IMR-90 (cell line): ENCODE data around the gene TP63. TPM values are rescaled to one million over a fixed set of nuclear protein-coding genes. Genes with fewer than 3 reads are reported as not detected.

Experiments used
- ATAC-seq: fragments of 200-7000 bp; cut with Tn5 transposase; 2 replicates; pipeline ENCODE4 v1.9.1; 2020; ENCODE audit warnings: low read depth, mild to moderate bottlenecking, moderate library complexity
- BruUV-seq: library from RNA; stranded (reverse); fragments of 400-500 nt; replicated peaks from 2 replicates; lab custom pipeline; 2021; lab: Mats Ljungman, UMichigan
- CTCF ChIA-PET: fragments of 300-600 bp; formaldehyde crosslinking; extraction: SDS; loops from one replicate; lab custom pipeline; 2021; ENCODE audit warnings: antibody characterized with exemption; lab: Yijun Ruan, JAX
- POLR2A ChIA-PET: fragments of 300-600 bp; sonication (Branson Sonifier 250); formaldehyde crosslinking; loops from one replicate; lab custom pipeline; 2022; ENCODE audit warnings: antibody characterized with exemption; ENCODE audit not compliant: unreplicated experiment; lab: Charles Lee
- DNase-seq: peaks from one replicate; pipeline ENCODE4 v3.0.0; 2013
- H2AFZ ChIP-seq: replicated peaks from 2 replicates; pipeline ENCODE3; 2013; ENCODE audit warnings: low read length, mild to moderate bottlenecking; ENCODE audit not compliant: poor library complexity
- H2AK5ac ChIP-seq: 2 replicates; pipeline ENCODE4 v1.6.1; 2013; ENCODE audit warnings: low read depth, low read length, inconsistent platforms
- H2AK9ac ChIP-seq: replicated peaks from 2 replicates; pipeline ENCODE3; 2013; ENCODE audit warnings: mild to moderate bottlenecking, low read depth, low read length, moderate library complexity; ENCODE audit not compliant: poor library complexity
- H2BK120ac ChIP-seq: 2 replicates; pipeline ENCODE4 v1.6.1; 2013; ENCODE audit warnings: low read depth, low read length, inconsistent platforms
- H2BK15ac ChIP-seq: 3 replicates; pipeline ENCODE4 v1.6.1; 2013; ENCODE audit warnings: low read depth, low read length, inconsistent platforms
- H2BK20ac ChIP-seq: 2 replicates; pipeline ENCODE4 v1.6.1; 2013; ENCODE audit warnings: low read depth, mild to moderate bottlenecking, inconsistent platforms, low read length, moderate library complexity
- H2BK5ac ChIP-seq: 2 replicates; pipeline ENCODE4 v1.6.1; 2013; ENCODE audit warnings: mild to moderate bottlenecking, low read depth, low read length, inconsistent platforms; ENCODE audit not compliant: poor library complexity, severe bottlenecking
- H3K14ac ChIP-seq: replicated peaks from 2 replicates; pipeline ENCODE4 v1.6.1; 2013; ENCODE audit warnings: low read depth, low read length, inconsistent platforms
- H3K18ac ChIP-seq: 2 replicates; pipeline ENCODE4 v1.6.1; 2013; ENCODE audit warnings: low read depth, low read length, control low read depth
- H3K23ac ChIP-seq: 2 replicates; pipeline ENCODE4 v1.6.1; 2013; ENCODE audit warnings: low read depth, low read length, inconsistent platforms
- H3K27ac ChIP-seq: 2 replicates; pipeline ENCODE4 v1.5.1; 2013; ENCODE audit warnings: mild to moderate bottlenecking, control low read depth, low read length; ENCODE audit not compliant: insufficient read depth
- H3K27me3 ChIP-seq: 2 replicates; pipeline ENCODE4 v1.6.1; 2013; ENCODE audit warnings: low read length; ENCODE audit not compliant: control insufficient read depth, insufficient read depth
- H3K36me3 ChIP-seq: 2 replicates; pipeline ENCODE4 v1.6.1; 2013; ENCODE audit warnings: low read length, mixed read lengths; ENCODE audit not compliant: control insufficient read depth, insufficient read depth
- H3K4ac ChIP-seq: 2 replicates; pipeline ENCODE4 v1.6.1; 2013; ENCODE audit warnings: low read depth, low read length, inconsistent platforms
- H3K4me1 ChIP-seq: 2 replicates; pipeline ENCODE4 v1.6.1; 2013; ENCODE audit warnings: low read length, mixed read lengths; ENCODE audit not compliant: control insufficient read depth, insufficient read depth
- H3K4me2 ChIP-seq: 2 replicates; pipeline ENCODE4 v1.6.1; 2013; ENCODE audit warnings: low read depth, mild to moderate bottlenecking, control low read depth, low read length, moderate library complexity
- H3K4me3 ChIP-seq: 2 replicates; pipeline ENCODE4 v1.5.1; 2013; ENCODE audit warnings: low read depth, mild to moderate bottlenecking, control low read depth, low read length, moderate library complexity; ENCODE audit not compliant: insufficient read depth
- H3K56ac ChIP-seq: 2 replicates; pipeline ENCODE4 v1.6.1; 2013; ENCODE audit warnings: low read length, inconsistent platforms; ENCODE audit not compliant: insufficient read depth; ENCODE audit errors: extremely low read depth
- H3K79me1 ChIP-seq, 2 experiments: 2 replicates each; pipeline ENCODE4 v1.6.1; 2013; ENCODE audit warnings: low read length in 2 of 2, inconsistent platforms in 1 of 2, low read depth in 1 of 2
- H3K9ac ChIP-seq: 2 replicates; pipeline ENCODE4 v1.6.1; 2013; ENCODE audit warnings: low read depth, low read length, control low read depth
- H3K9me1 ChIP-seq: 2 replicates; pipeline ENCODE4 v1.6.1; 2013; ENCODE audit warnings: low read length, inconsistent platforms; ENCODE audit not compliant: insufficient read depth
- H3K9me3 ChIP-seq: 2 replicates; pipeline ENCODE4 v1.6.1; 2013; ENCODE audit warnings: low read length; ENCODE audit not compliant: control insufficient read depth, insufficient read depth
- H4K20me1 ChIP-seq: 2 replicates; pipeline ENCODE4 v1.6.1; 2013; ENCODE audit warnings: low read length, inconsistent platforms; ENCODE audit not compliant: insufficient read depth
- H4K5ac ChIP-seq: 2 replicates; pipeline ENCODE4 v1.6.1; 2013; ENCODE audit warnings: mild to moderate bottlenecking, low read depth, low read length, control low read depth
- H4K8ac ChIP-seq, 2 experiments: 2 replicates each; pipeline ENCODE4 v1.6.1; 2013; ENCODE audit warnings: low read depth in 2 of 2, low read length in 2 of 2, control low read depth in 1 of 2, inconsistent platforms in 1 of 2
- H4K91ac ChIP-seq: 2 replicates; pipeline ENCODE4 v1.6.1; 2013; ENCODE audit warnings: low read depth, low read length, inconsistent platforms; ENCODE audit not compliant: insufficient read depth
- BHLHE40 ChIP-seq: fragments of 150-350 bp; IDR thresholded peaks from 2 replicates; pipeline ENCODE4 v1.6.1; 2016; ENCODE audit warnings: mild to moderate bottlenecking, low read depth, low read length
- CEBPB ChIP-seq: IDR thresholded peaks from 2 replicates; pipeline ENCODE4 v1.6.1; 2012; ENCODE audit warnings: low read depth, low read length, improper control_type of control experiment
- CHD1 ChIP-seq: IDR thresholded peaks from 2 replicates; pipeline ENCODE4 v1.6.1; 2012; ENCODE audit warnings: low read depth, low read length, improper control_type of control experiment
- ELK1 ChIP-seq: fragments of 150-350 bp; IDR thresholded peaks from 2 replicates; pipeline ENCODE4 v1.6.1; 2016; ENCODE audit warnings: low read depth, mild to moderate bottlenecking, low read length, moderate library complexity, borderline replicate concordance
- MAFK ChIP-seq: IDR thresholded peaks from 2 replicates; pipeline ENCODE4 v1.6.1; 2012; ENCODE audit warnings: low read depth, low read length, improper control_type of control experiment
- MAZ ChIP-seq: IDR thresholded peaks from 2 replicates; pipeline ENCODE4 v1.6.1; 2012; ENCODE audit warnings: low read depth, mild to moderate bottlenecking, low read length, improper control_type of control experiment, moderate library complexity, borderline replicate concordance
- MXI1 ChIP-seq: IDR thresholded peaks from 2 replicates; pipeline ENCODE4 v1.6.1; 2012; ENCODE audit warnings: low read depth, mild to moderate bottlenecking, low read length, moderate library complexity, borderline replicate concordance
- NFE2L2 ChIP-seq: fragments of 150-350 bp; IDR thresholded peaks from 2 replicates; pipeline ENCODE4 v1.6.1; 2016; ENCODE audit warnings: low read depth, mild to moderate bottlenecking, low read length
- POLR2A ChIP-seq: IDR thresholded peaks from 2 replicates; pipeline ENCODE4 v1.6.1; 2012; ENCODE audit warnings: mild to moderate bottlenecking, low read depth, low read length
- RAD21 ChIP-seq: IDR thresholded peaks from 2 replicates; pipeline ENCODE4 v1.6.1; 2012; ENCODE audit warnings: low read length, improper control_type of control experiment
- RCOR1 ChIP-seq: IDR thresholded peaks from 2 replicates; pipeline ENCODE4 v1.6.1; 2012; ENCODE audit warnings: mild to moderate bottlenecking, low read length, improper control_type of control experiment; ENCODE audit not compliant: insufficient replicate concordance
- SMC3 ChIP-seq: fragments of 150-350 bp; IDR thresholded peaks from 2 replicates; pipeline ENCODE4 v1.6.1; 2016; ENCODE audit warnings: low read depth, mild to moderate bottlenecking, antibody characterized with exemption, low read length, moderate library complexity
- USF2 ChIP-seq: fragments of 150-350 bp; IDR thresholded peaks from 2 replicates; pipeline ENCODE4 v1.6.1; 2017; ENCODE audit warnings: mild to moderate bottlenecking, antibody characterized with exemption, low read length, low read depth
- whole genome bisulfite sequencing, 2 experiments: methylation state at CpG; one replicate each; pipeline versions ENCODE4 v1.1.5 to v1.1.7; 2013; ENCODE audit warnings: missing lambda C conversion rate in 2 of 2; ENCODE audit not compliant: insufficient read length in 1 of 2; ENCODE audit errors: extremely low coverage in 2 of 2; 5-methylcytosine and 5-hydroxymethylcytosine counted together
- dilution Hi-C: fragments of 300-500 bp; cut with HindIII; formaldehyde crosslinking; loops from one replicate; pipeline ENCODE4 v1.14.3; 2018; ENCODE audit warnings: low sequenced_read_pairs; ENCODE audit not compliant: unreplicated experiment
- in situ Hi-C: fragments of 300-500 bp; cut with MboI; formaldehyde crosslinking; loops from 3 replicates; pipeline ENCODE4 v1.14.3; 2019; ENCODE audit warnings: low sequenced_read_pairs, inconsistent platforms, mixed read lengths
- intact Hi-C: fragments of 100-400 bp; cut with micrococcal nuclease; formaldehyde crosslinking; loops from 2 replicates; pipeline ENCODE4 v1.10.0; 2022
- polyA plus RNA-seq, 3 experiments: library from polyadenylated mRNA; depleted of rRNA; stranded (reverse); fragments of >200 nt; gene quantifications; 2 replicates each; pipeline ENCODE4 v1.2.3, GENCODE V29; 2012; ENCODE audit warnings: low replicate concordance in 1 of 3
- total RNA-seq: library from RNA; depleted of rRNA; stranded (reverse); fragments of >200 nt; gene quantifications from 2 replicates; pipeline ENCODE4 v1.2.3, GENCODE V29; 2012

The TP63 gene
- total and polyA plus RNA-seq, 2 of the 4 experiments (the other 2 are of a cell fraction): not detected

- TF ChIP-seq RAD21: no peak
These were observed 175.2 kb downstream of the TP63 start (continued) for GRCh38 chr3:189806171-189806951.

- no peak overlapping the region for H2BK20ac ChIP-seq
- ChIA-PET POLR2A (no interaction called here), CTCF (no interaction called here)
- H3K23ac ChIP-seq: no peak overlapping the region
- no peaks in the 10 kb centered on the region for H3K9me3 ChIP-seq
- H4K91ac ChIP-seq: no peak overlapping the region
- H3K9me1 ChIP-seq: no peaks in the 10 kb centered on the region
- no peak overlapping the region for H3K56ac ChIP-seq
- H4K8ac ChIP-seq: no peak overlapping the region
- H3K79me1 ChIP-seq: no peaks in the 10 kb centered on the region
- DNase-seq: no peak
- in situ Hi-C loops: no loop called here
- H3K27me3 ChIP-seq: no peaks in the 10 kb centered on the region
- ATAC-seq: no peak
- 99% methylated on average over 22 of the region's 29 CpGs; no CpG with 5 or more reads in 1 of the 2 experiments for WGBS, 2 experiments
- dilution Hi-C loops: no loop called here
- no peaks in the 10 kb centered on the region for H3K36me3 ChIP-seq
- H2AK5ac ChIP-seq: no peak overlapping the region
- H4K20me1 ChIP-seq: no peaks in the 10 kb centered on the region
- no peak overlapping the region for H4K5ac ChIP-seq
- no peak overlapping the region for H2AFZ ChIP-seq
- H3K4me3 ChIP-seq: no peak overlapping the region
- peaks cover 2% of the 10 kb centered on the region; the same call in 1 of the 2 replicates for H3K4me1 ChIP-seq
- intact Hi-C loops: no loop called here
- H3K18ac ChIP-seq: no peak overlapping the region
- H3K14ac ChIP-seq: no peak overlapping the region
- no TSS peak for BruUV-seq
- no peak overlapping the region for H3K4me2 ChIP-seq
- H3K27ac ChIP-seq: no peak overlapping the region
- H3K4ac ChIP-seq: no peak overlapping the region
- no peak overlapping the region for H3K9ac ChIP-seq
- H2BK120ac ChIP-seq: no peak overlapping the region
- no peak overlapping the region for H2BK5ac ChIP-seq
- H2BK15ac ChIP-seq: no peak overlapping the region
- no peak overlapping the region for H2AK9ac ChIP-seq
- TF ChIP-seq POLR2A (no peak), USF2 (no peak), SMC3 (no peak), NFE2L2 (no peak), MAZ (no peak), ELK1 (no peak), RCOR1 (no peak), CEBPB (no peak), MAFK (no peak), CHD1 (no peak), BHLHE40 (no peak), MXI1 (no peak)
These were observed 177.2 kb downstream of the TP63 start for GRCh38 chr3:189808246-189809007.
